Measurements from ENCODE around the gene SUSD3.

GRCh38 chr9:93065135-93065720 lies 6.7 kb downstream of the SUSD3 start:
- TF ChIP-seq CTCF (IDR thresholded peaks at IDR 0.05; ENCODE audit: low read depth, low read length) (no peak), POLR2A (IDR thresholded peaks at IDR 0.05; ENCODE audit: extremely low read depth, insufficient read length) (no peak), MAX (IDR thresholded peaks at IDR 0.05; ENCODE audit: low read depth, low read length) (peak; percentile 94), MYC (IDR thresholded peaks at IDR 0.05; ENCODE audit: low read depth, low read length) (peak; percentile 76)

Measured in NB4 (cell line).